Upper lobe of left lung (tissue), 4 donors: ENCODE measurements around the gene GABRB1.

ENCODE experiments used
- CTCF ChIP-seq, 6 experiments: fragments of 450-650 bp in 4 of 6; fragments of 200-600 bp in 2 of 6; sonication (generic) in 2 of 6; IDR thresholded peaks; one replicate each; pipeline ENCODE4 v1.5.1; 2016 to 2019; ENCODE audit warnings: antibody characterized with exemption in 6 of 6
- EP300 ChIP-seq, 4 donors: sonication (generic); formaldehyde crosslinking; IDR thresholded peaks; one replicate each; pipeline ENCODE4 v1.5.1; 2017; ENCODE audit warnings: antibody characterized with exemption in 4 of 4, control low read depth in 2 of 4
- POLR2A ChIP-seq, 4 donors: fragments of 450-650 bp; IDR thresholded peaks; one replicate each; pipeline ENCODE4 v1.5.1; 2016 to 2017; ENCODE audit warnings: antibody characterized with exemption in 4 of 4, mild to moderate bottlenecking in 2 of 4
- POLR2AphosphoS5 ChIP-seq, 2 donors: sonication (generic); formaldehyde crosslinking; IDR thresholded peaks; one replicate each; pipeline ENCODE4 v1.5.1; 2017; ENCODE audit warnings: antibody characterized with exemption in 2 of 2

DNA sequence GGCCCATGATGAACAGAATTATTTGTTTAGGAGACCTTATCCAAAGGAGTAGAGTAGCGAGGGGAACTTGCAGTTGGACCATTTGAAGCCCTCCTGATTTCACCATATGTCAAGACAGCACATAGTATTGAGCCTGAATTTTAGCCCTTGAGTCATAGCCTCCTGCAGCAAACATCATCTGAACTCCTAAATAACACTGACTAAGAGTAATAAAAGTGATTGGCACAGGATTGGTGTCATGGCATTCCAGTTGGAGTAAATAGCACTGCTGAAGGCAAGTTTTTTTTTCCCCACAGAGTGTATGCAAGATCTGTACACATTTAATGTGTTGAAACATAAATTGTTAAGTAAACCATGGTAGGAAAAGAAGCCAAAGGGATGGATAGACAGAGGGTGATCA, 343.1 kb downstream of the GABRB1 start:
- TF ChIP-seq CTCF (IDR thresholded peaks at IDR 0.05) (no peak), POLR2A (IDR thresholded peaks at IDR 0.05) (no peak), EP300 (IDR thresholded peaks at IDR 0.05) (no peak), POLR2AphosphoS5 (IDR thresholded peaks at IDR 0.05) (no peak)
